DOHH2 (cell line): ENCODE results near the gene CSTB.

ENCODE experiments used
- H3F3A ChIP-seq: fragments of 200-600 bp; sonication (generic), shearing (Covaris generic); 2 replicates; pipeline ENCODE4 v1.6.0; 2016; ENCODE audit warnings: antibody characterized with exemption, mild to moderate bottlenecking; ENCODE audit not compliant: control insufficient read depth, insufficient read depth
- H3K27ac ChIP-seq: fragments of 200-600 bp; sonication (generic); 2 replicates; pipeline ENCODE4 v1.5.1; 2014; ENCODE audit warnings: low read depth, mild to moderate bottlenecking, low read length, moderate library complexity
- H3K27me3 ChIP-seq: fragments of 200-600 bp; sonication (generic); 2 replicates; pipeline ENCODE4 v1.6.1; 2014; ENCODE audit warnings: mild to moderate bottlenecking, low read length, mixed read lengths; ENCODE audit not compliant: control insufficient read depth
- H3K36me3 ChIP-seq: fragments of 200-600 bp; sonication (generic); 2 replicates; pipeline ENCODE4 v1.6.1; 2014; ENCODE audit warnings: mild to moderate bottlenecking, low read length, moderate library complexity, mixed read lengths; ENCODE audit not compliant: control insufficient read depth
- H3K4me1 ChIP-seq: fragments of 200-600 bp; sonication (generic); 2 replicates; pipeline ENCODE4 v1.6.1; 2014; ENCODE audit warnings: mild to moderate bottlenecking, low read length, mixed read lengths; ENCODE audit not compliant: control insufficient read depth
- H3K4me2 ChIP-seq: fragments of 200-600 bp; sonication (generic); 2 replicates; pipeline ENCODE4 v1.6.0; 2014; ENCODE audit warnings: mild to moderate bottlenecking, low read length, moderate library complexity
- H3K4me3 ChIP-seq: fragments of 200-600 bp; sonication (generic); 2 replicates; pipeline ENCODE4 v1.5.1; 2014; ENCODE audit warnings: mild to moderate bottlenecking, low read length, mixed read lengths
- H3K79me2 ChIP-seq: fragments of 200-600 bp; sonication (generic); 2 replicates; pipeline ENCODE4 v1.6.1; 2014; ENCODE audit warnings: mild to moderate bottlenecking, low read length, mixed read lengths; ENCODE audit not compliant: control insufficient read depth
- H3K9me2 ChIP-seq: fragments of 200-600 bp; sonication (generic); replicated peaks from 2 replicates; pipeline ENCODE4 v1.6.1; 2014; ENCODE audit warnings: mild to moderate bottlenecking, low read length, mixed read lengths; ENCODE audit not compliant: control insufficient read depth
- H3K9me3 ChIP-seq: fragments of 200-600 bp; sonication (generic); 2 replicates; pipeline ENCODE4 v1.6.1; 2014; ENCODE audit warnings: antibody characterized with exemption, low read length, mixed read lengths; ENCODE audit not compliant: control insufficient read depth, insufficient read depth
- H4K20me1 ChIP-seq: fragments of 200-600 bp; sonication (generic); 2 replicates; pipeline ENCODE4 v1.6.0; 2014; ENCODE audit warnings: low read depth, mild to moderate bottlenecking, antibody characterized with exemption, low read length, moderate library complexity; ENCODE audit not compliant: control insufficient read depth, insufficient read depth
- EZH2phosphoT487 ChIP-seq: fragments of 200-600 bp; sonication (generic); IDR thresholded peaks from 2 replicates; pipeline ENCODE4 v1.6.1; 2017; ENCODE audit warnings: borderline replicate concordance, mild to moderate bottlenecking, antibody characterized with exemption, low read length, moderate library complexity, mixed read lengths
- TF ChIP-seq, protein P1 (sequence below): fragments of 200-600 bp; sonication (generic); IDR thresholded peaks from one replicate; pipeline ENCODE4 v1.5.1; 2014; ENCODE audit warnings: antibody characterized with exemption, mild to moderate bottlenecking, low read depth, low read length; ENCODE audit not compliant: poor library complexity, severe bottlenecking

CSTB gene

DNA sequence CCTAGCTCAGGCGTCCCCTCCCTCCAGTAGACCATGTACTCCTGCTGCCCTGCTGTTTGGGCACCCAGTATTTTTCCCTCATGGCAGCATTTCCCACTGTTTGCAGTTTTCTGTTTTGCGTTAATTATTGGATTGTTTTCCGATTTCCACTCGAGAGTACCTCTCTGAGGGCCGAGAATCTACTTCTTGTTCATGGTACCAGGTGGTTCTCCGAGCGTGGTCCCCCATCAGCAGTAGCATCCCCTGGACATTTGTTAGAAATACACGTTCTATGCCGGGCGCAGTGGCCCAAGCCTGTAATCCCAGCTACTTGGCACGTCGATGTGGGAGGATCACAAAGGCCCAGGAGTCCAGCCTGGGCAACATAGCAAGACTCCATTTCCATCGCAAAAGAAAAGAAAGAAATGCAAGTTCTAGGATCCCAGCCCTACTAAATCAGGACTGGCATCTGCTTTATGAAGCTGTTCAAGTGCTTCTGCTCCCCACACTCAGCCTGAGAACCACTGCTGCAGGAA, 14.0 kb upstream of the CSTB start:
- TF ChIP-seq EZH2phosphoT487: no peak
- TF ChIP-seq, protein P1, sequence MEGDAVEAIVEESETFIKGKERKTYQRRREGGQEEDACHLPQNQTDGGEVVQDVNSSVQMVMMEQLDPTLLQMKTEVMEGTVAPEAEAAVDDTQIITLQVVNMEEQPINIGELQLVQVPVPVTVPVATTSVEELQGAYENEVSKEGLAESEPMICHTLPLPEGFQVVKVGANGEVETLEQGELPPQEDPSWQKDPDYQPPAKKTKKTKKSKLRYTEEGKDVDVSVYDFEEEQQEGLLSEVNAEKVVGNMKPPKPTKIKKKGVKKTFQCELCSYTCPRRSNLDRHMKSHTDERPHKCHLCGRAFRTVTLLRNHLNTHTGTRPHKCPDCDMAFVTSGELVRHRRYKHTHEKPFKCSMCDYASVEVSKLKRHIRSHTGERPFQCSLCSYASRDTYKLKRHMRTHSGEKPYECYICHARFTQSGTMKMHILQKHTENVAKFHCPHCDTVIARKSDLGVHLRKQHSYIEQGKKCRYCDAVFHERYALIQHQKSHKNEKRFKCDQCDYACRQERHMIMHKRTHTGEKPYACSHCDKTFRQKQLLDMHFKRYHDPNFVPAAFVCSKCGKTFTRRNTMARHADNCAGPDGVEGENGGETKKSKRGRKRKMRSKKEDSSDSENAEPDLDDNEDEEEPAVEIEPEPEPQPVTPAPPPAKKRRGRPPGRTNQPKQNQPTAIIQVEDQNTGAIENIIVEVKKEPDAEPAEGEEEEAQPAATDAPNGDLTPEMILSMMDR: no peak
- peaks cover 57% of the 10 kb centered on the region for H3K36me3 ChIP-seq
- H3K79me2 ChIP-seq: peaks cover 57% of the 10 kb centered on the region

DNA sequence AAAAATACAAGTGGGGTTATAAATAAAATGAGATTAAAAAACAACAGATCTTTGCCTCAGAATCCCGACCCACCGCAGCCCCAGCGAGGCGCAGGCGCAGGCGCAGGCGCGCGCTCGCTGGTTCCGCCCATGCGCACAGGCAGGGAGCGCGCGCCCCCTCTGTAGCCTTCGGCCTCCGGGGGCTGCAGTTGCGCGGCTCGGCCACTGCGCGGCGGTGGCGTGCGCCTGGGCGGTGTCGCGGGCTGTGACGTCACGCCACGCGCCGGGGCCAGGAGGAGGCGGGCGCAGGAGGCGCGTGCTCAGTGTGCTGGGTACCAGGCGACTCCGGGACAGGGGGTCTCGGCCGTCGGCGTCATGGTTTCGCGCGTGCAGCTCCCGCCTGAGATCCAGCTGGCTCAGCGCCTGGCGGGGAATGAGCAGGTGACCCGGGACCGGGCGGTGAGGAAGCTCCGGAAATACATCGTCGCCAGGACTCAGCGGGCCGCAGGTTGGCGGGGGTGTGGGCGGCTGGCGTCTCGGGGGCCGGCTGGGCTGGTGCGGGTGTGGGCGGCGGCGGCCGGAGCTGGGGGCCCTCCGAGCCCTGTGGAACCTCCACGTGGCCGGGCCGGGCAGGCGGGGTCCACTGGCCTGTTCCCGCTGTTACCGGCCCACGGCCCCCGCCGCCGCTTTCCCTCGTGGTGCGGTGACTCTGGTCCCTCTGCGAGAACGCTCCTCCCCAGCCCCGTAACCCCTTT, 13.3 kb upstream of the CSTB start, which contains the start of gene RRP1:
Gene RRP1, plus strand, starts transcription at position 302 of the 734 bp plus-strand sequence. Its CDS starts 53 bp downstream, at position 355.
- Histone ChIP-seq H3K4me1 (peaks cover 23% of the 10 kb centered on the region), H3K27me3 (no peaks in the 10 kb centered on the region), H3K9me2 (no peaks in the 10 kb centered on the region), H3K79me2 (peaks cover 51% of the 10 kb centered on the region), H3K27ac (peak within 1 kb of the TSS; percentile 67), H3K9me3 (no peaks in the 10 kb centered on the region), H3K4me2 (peak within 1 kb of the TSS; percentile 99), H3F3A (no peaks in the 10 kb centered on the region), H3K36me3 (peaks cover 51% of the 10 kb centered on the region), H4K20me1 (peaks cover 4% of the 10 kb centered on the region; the same call in 1 of the 2 replicates), H3K4me3 (peak within 1 kb of the TSS; percentile 100)
- TF ChIP-seq, protein P1: peak; percentile 81
- no peak for TF ChIP-seq EZH2phosphoT487

More for the DNA sequence above, 14.0 kb upstream of the CSTB start:
- Histone ChIP-seq H3K27ac (no peak overlapping the region), H3K4me2 (peak overlapping the region; percentile 99), H3K9me3 (no peaks in the 10 kb centered on the region), H3K4me1 (peaks cover 23% of the 10 kb centered on the region), H3K27me3 (no peaks in the 10 kb centered on the region), H3F3A (no peaks in the 10 kb centered on the region), H3K4me3 (peak overlapping the region; percentile 100), H3K9me2 (no peaks in the 10 kb centered on the region), H4K20me1 (peaks cover 4% of the 10 kb centered on the region; the same call in 1 of the 2 replicates)

DNA sequence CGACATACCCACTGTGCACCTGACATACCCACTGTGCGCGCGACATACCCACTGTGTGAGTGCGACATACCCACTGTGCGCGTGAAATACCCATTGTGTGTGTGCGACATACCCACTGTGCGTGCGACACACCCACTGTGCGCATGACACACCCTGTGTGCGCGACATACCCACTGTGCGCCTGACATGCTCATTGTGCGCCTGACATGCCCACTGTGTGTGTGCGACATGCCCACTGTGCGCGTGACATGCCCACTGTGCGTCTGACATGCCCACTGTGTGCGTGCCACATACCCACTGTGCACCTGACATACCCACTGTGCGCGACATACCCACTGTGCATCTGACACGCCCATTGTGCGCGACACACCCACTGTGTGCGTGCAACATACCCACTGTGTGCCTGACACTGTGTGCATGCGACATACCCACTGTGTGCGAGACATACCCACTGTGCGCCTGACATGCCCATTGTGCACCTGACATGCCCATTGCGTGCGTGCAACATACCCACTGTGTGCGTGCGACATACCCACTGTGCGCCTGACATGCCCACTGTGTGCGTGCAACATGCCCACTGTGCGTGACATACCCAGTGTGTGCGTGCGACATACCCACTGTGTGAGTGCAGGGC, 10.8 kb upstream of the CSTB start:
- peaks cover 32% of the 10 kb centered on the region for H3K4me1 ChIP-seq
- H3K4me2 ChIP-seq: no peak overlapping the region
- H3K27me3 ChIP-seq: no peaks in the 10 kb centered on the region
- no peaks in the 10 kb centered on the region for H3K9me2 ChIP-seq
- TF ChIP-seq, protein P1: no peak
- TF ChIP-seq EZH2phosphoT487: no peak
- H3F3A ChIP-seq: no peaks in the 10 kb centered on the region
- no peak overlapping the region for H3K27ac ChIP-seq
- no peaks in the 10 kb centered on the region; the same call in 1 of the 2 replicates for H4K20me1 ChIP-seq
- peaks cover 25% of the 10 kb centered on the region for H3K36me3 ChIP-seq
- H3K4me3 ChIP-seq: no peak overlapping the region
- no peaks in the 10 kb centered on the region for H3K9me3 ChIP-seq
- H3K79me2 ChIP-seq: peaks cover 26% of the 10 kb centered on the region
